Spleen (tissue), 7 donors: Measurements from ENCODE around the gene NBEA.

Experiments used
- CTCF ChIP-seq, 11 experiments: fragments of 200-600 bp in 7 of 11; fragments of 450-650 bp in 4 of 11; sonication (generic) in 4 of 11; IDR thresholded peaks in 8 of 11; conservative IDR thresholded peaks in 3 of 11; 1 replicate in 7 of 11; 2 replicates in 4 of 11; pipeline versions ENCODE4 v1.4.0 to v1.8.0; 2016 to 2021; ENCODE audit warnings: antibody characterized with exemption in 11 of 11, inconsistent platforms in 4 of 11, mild to moderate bottlenecking in 1 of 11
- POLR2A ChIP-seq, 3 donors: fragments of 450-650 bp; IDR thresholded peaks; one replicate each; pipeline ENCODE4 v1.5.1; 2017; ENCODE audit warnings: antibody characterized with exemption in 3 of 3, mild to moderate bottlenecking in 1 of 3
- POLR2AphosphoS5 ChIP-seq, 3 donors: sonication (generic); formaldehyde crosslinking; IDR thresholded peaks; one replicate each; pipeline ENCODE4 v1.5.1; 2017; ENCODE audit warnings: antibody characterized with exemption in 3 of 3
- donor health status: DM: no; HTN: no; CAD: no; lungs with moderate emphysema.
- donor health status: DM: no; HTN: no; CAD: no.
- donor health status: DM: no; HTN: no; CAD: no.

- TF ChIP-seq POLR2A (IDR thresholded peaks at IDR 0.05) (no peak), POLR2AphosphoS5 (IDR thresholded peaks at IDR 0.05) (no peak), CTCF (IDR thresholded peaks at IDR 0.05 in 8 of 11, conservative IDR thresholded peaks at IDR 0.05 in 3 of 11) (no peak)
These were observed 2.3 kb upstream of the NBEA start for GRCh38 chr13:34939771-34940170.
